Ovary (tissue), 9 donors: ENCODE results near the gene SLC28A3. TPM values are rescaled to one million over a fixed set of nuclear protein-coding genes. Genes with fewer than 3 reads are reported as not detected.

Experiments used
- DNase-seq, 5 donors: peaks; one replicate each; pipeline ENCODE4 v3.0.0-alpha.2; 2019 to 2020
- H3K27ac ChIP-seq, 2 donors: fragments of 200-600 bp; one replicate each; pipeline versions ENCODE4 v1.5.1 to v1.8.0; 2019 to 2022
- H3K27me3 ChIP-seq: fragments of 200-600 bp; one replicate; pipeline ENCODE4 v1.8.0; 2022
- H3K36me3 ChIP-seq: fragments of 200-600 bp; sonication (generic); one replicate; pipeline ENCODE4 v1.5.1; 2019
- H3K4me1 ChIP-seq: one replicate; pipeline ENCODE4 v1.8.1; 2013; ENCODE audit warnings: mild to moderate bottlenecking, moderate library complexity; ENCODE audit not compliant: insufficient read depth
- H3K4me3 ChIP-seq: fragments of 200-600 bp; sonication (generic); one replicate; pipeline ENCODE4 v1.5.1; 2017
- H3K9me3 ChIP-seq, 2 donors: fragments of 200-600 bp in 1 of 2; sonication (generic) in 1 of 2; one replicate each; pipeline versions ENCODE4 v1.5.1 to v1.8.1; 2013 to 2019; ENCODE audit warnings: mild to moderate bottlenecking in 1 of 2, moderate library complexity in 1 of 2
- EP300 ChIP-seq: sonication (generic); formaldehyde crosslinking; IDR thresholded peaks from one replicate; pipeline ENCODE4 v1.6.1; 2017; ENCODE audit warnings: antibody characterized with exemption
- POLR2A ChIP-seq: fragments of 450-650 bp; IDR thresholded peaks from one replicate; pipeline ENCODE4 v1.6.1; 2017; ENCODE audit warnings: antibody characterized with exemption, mild to moderate bottlenecking, moderate library complexity
- WGBS, 3 donors: extraction: QIAGEN DNeasy Blood & Tissue Kit in 1 of 3; methylation state at CpG; one replicate each; pipeline versions ENCODE4 v1.1.5 to v1.1.7; 2013 to 2017; 5-methylcytosine and 5-hydroxymethylcytosine counted together
- intact Hi-C, 4 donors: fragments of 100-400 bp; cut with DNase I; formaldehyde crosslinking; loops; one replicate each; pipeline versions ENCODE4 v1.11.0 to v1.15.1; 2022 to 2023
- polyA plus RNA-seq, 2 donors: library from polyadenylated mRNA; stranded (reverse); fragments of 200-250 nt in 1 of 2; fragments of 350-450 nt in 1 of 2; fragmentation: Illumina TruSeq in 1 of 2; extraction: RNeasy Lipid Tissue Mini Kit (QIAGEN cat#74804) in 1 of 2; gene quantifications; one replicate each; pipeline ENCODE4 v1.2.3, GENCODE V29; 2013 to 2014
- total RNA-seq, 7 donors: library from RNA; depleted of rRNA in 2 of 7; stranded (reverse); fragments of >200 nt in 2 of 7; fragmentation: NEBNext Ultra II Directional in 3 of 7; extraction: Animal tissue kit (Norgen Biotek cat#: 25700) in 3 of 7; gene quantifications; one replicate each; pipeline versions ENCODE4 v1.1.0 to v1.2.4, GENCODE V29; 2016 to 2023
- TF ChIP-seq, protein P1 (sequence below), 3 donors: fragments of 450-650 bp in 2 of 3; fragments of 200-600 bp in 1 of 3; IDR thresholded peaks; one replicate each; pipeline versions ENCODE4 v1.5.1 to v1.8.0; 2016 to 2022; ENCODE audit warnings: antibody characterized with exemption in 3 of 3, mild to moderate bottlenecking in 1 of 3
- donor health status: DM: no; HTN: no; CAD: no; lungs with moderate emphysema.
- donor health status: DM: no; HTN: no; CAD: no.
- donor health status: Bipolar disorder and iron deficiency.
- donor health status: DM: yes; HTN: yes; CAD: no.
- donor health status: DM: no; HTN: no; CAD: no.
- donor health status: DM: yes; HTN: yes; CAD: no.

SLC28A3 gene
- total and polyA plus RNA-seq, 9 donors: 0.08 to 9.0 (median 0.59) TPM; not detected in 1

DNA sequence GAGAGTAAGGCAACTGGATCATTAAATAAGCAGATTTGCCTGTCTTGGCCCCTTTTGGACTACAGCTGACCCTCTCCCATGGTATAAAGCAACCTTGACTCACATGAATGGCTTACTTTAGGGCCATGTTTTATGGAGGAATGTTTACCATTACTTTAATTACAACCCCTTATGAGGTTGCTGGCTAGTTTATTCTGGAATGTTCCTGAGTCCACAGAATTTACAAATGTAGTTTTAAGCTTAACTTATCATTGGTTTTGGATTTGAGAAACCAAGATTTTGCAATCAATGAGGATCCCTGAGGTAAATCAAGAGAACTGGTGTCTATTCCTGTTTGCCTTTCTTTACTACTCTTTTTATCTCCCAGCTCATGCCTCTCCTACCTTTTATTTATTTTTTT, 15.7 kb downstream of the SLC28A3 start:
- no peaks in the 10 kb centered on the region for H3K9me3 ChIP-seq
- H3K27ac ChIP-seq: no peak overlapping the region
- no peak overlapping the region for H3K4me3 ChIP-seq
- DNase-seq: no peak
- no peak for TF ChIP-seq EP300
- TF ChIP-seq POLR2A: no peak
- TF ChIP-seq, protein P1, sequence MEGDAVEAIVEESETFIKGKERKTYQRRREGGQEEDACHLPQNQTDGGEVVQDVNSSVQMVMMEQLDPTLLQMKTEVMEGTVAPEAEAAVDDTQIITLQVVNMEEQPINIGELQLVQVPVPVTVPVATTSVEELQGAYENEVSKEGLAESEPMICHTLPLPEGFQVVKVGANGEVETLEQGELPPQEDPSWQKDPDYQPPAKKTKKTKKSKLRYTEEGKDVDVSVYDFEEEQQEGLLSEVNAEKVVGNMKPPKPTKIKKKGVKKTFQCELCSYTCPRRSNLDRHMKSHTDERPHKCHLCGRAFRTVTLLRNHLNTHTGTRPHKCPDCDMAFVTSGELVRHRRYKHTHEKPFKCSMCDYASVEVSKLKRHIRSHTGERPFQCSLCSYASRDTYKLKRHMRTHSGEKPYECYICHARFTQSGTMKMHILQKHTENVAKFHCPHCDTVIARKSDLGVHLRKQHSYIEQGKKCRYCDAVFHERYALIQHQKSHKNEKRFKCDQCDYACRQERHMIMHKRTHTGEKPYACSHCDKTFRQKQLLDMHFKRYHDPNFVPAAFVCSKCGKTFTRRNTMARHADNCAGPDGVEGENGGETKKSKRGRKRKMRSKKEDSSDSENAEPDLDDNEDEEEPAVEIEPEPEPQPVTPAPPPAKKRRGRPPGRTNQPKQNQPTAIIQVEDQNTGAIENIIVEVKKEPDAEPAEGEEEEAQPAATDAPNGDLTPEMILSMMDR (IDR thresholded peaks at IDR 0.05): no peak
- H3K4me1 ChIP-seq: no peaks in the 10 kb centered on the region
- intact Hi-C loops: no loop called here
- H3K36me3 ChIP-seq: no peaks in the 10 kb centered on the region
- no peaks in the 10 kb centered on the region for H3K27me3 ChIP-seq

DNA sequence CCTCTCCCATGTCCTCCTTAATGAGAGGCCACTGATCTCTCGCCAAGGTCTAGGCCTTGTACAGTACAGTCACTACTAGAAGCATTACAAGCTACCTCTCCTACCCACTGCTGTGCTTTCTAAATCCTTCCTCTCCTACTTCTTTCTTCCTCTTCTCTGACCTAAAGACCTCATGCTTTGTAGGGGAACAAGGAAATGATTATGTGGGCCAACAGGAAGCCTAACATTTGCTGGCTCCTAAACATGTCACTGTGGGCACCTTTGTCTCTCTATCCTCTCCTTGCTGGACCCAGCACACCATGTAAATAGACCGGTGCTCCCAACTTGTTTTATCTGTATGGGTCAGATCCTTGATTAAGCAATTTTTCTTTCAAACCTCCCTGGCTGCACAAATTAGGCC, 16.7 kb downstream of the SLC28A3 start:
- no peak for DNase-seq
- TF ChIP-seq, protein P1 (IDR thresholded peaks at IDR 0.05): no peak
- TF ChIP-seq POLR2A (no peak), EP300 (no peak)
- Histone ChIP-seq H3K27ac (no peak overlapping the region), H3K36me3 (no peaks in the 10 kb centered on the region), H3K4me1 (no peaks in the 10 kb centered on the region), H3K9me3 (no peaks in the 10 kb centered on the region), H3K4me3 (no peak overlapping the region), H3K27me3 (no peaks in the 10 kb centered on the region)
- 66 to 80% (median 77%) methylated on average over 2 of the region's 2 CpGs for WGBS, 3 donors
- intact Hi-C loops: no loop called here

DNA sequence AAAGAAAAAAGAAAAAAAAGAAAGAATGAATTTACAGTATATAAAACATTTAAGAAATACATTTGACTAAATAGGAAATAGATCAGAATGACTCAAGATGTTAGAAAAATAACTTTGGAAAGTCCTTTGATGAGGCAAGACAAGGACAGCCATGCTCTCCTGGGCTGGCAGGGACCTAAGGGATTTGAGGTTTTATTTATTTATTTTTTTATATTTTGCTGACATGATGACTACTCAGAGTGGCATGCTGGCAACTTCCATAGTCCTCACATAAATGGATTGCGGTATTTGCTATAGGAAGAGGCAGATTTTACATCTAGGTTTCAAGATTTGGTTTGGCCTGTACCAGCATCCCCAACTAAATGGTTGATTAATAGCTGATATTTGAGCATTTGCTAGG, 17.7 kb downstream of the SLC28A3 start:
- Histone ChIP-seq H3K36me3 (no peaks in the 10 kb centered on the region), H3K27me3 (no peaks in the 10 kb centered on the region), H3K9me3 (no peaks in the 10 kb centered on the region), H3K4me1 (no peaks in the 10 kb centered on the region), H3K27ac (no peak overlapping the region), H3K4me3 (no peak overlapping the region)
- DNase-seq: no peak
- TF ChIP-seq, protein P1 (IDR thresholded peaks at IDR 0.05): no peak
- no peak for TF ChIP-seq POLR2A
- no peak for TF ChIP-seq EP300
- 92 to 97% (median 95%) methylated on average over 1 of the region's 1 CpG for WGBS, 3 donors
- intact Hi-C loops: no loop called here

DNA sequence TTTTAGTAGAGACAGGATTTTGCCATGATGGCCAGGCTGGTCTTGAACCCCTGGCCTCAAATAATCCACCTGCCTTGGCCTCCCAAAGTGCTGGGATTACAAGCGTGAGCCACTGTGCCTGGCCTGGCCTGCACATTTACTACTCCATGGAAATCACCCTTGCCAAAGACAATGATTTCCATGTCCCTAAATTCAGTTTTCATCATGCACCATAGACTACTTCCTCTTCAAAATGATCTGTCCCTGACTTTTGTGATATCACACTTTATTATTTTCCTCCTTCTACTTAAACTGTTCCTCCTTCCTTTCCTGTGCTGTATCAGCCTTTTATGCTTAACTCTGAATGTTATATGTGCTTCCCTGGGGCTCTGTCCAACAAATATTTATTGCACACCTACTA, 20.3 kb downstream of the SLC28A3 start:
- 88 to 96% (median 92%) methylated on average over 1 of the region's 1 CpG for WGBS, 3 donors
- TF ChIP-seq, protein P1 (IDR thresholded peaks at IDR 0.05): no peak
- TF ChIP-seq EP300 (no peak), POLR2A (no peak)
- no peaks in the 10 kb centered on the region for H3K36me3 ChIP-seq
- H3K27ac ChIP-seq: no peak overlapping the region
- H3K27me3 ChIP-seq: no peaks in the 10 kb centered on the region
- no peaks in the 10 kb centered on the region for H3K9me3 ChIP-seq
- no peak for DNase-seq
- no peak overlapping the region for H3K4me3 ChIP-seq
- no peaks in the 10 kb centered on the region for H3K4me1 ChIP-seq
- intact Hi-C loops: no loop called here

DNA sequence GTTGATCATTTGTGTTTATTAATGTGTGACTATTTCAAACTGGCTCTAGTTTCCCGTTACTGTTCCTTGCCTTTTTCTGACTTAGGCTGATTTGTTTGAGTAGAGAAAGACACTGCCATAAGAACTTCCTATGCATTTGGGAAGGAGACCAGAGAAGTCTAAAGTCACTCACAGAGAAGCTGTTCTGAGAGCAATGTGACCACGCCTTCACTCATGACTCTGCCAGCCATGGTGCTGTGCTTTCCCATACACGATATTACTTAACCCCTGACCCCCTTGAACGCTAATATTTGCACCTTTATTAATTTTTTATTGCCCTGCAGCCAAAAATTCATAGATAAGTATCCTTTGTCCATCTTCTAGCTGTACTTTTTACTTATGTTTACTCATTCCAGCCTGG, 20.9 kb downstream of the SLC28A3 start:
- H3K4me3 ChIP-seq: no peak overlapping the region
- no peaks in the 10 kb centered on the region for H3K4me1 ChIP-seq
- H3K36me3 ChIP-seq: no peaks in the 10 kb centered on the region
- no peak overlapping the region for H3K27ac ChIP-seq
- no peak for DNase-seq
- intact Hi-C loops: no loop called here
- H3K27me3 ChIP-seq: no peaks in the 10 kb centered on the region
- H3K9me3 ChIP-seq: no peaks in the 10 kb centered on the region
- TF ChIP-seq POLR2A: no peak
- TF ChIP-seq, protein P1 (IDR thresholded peaks at IDR 0.05): no peak
- no peak for TF ChIP-seq EP300
- 84 to 91% (median 85%) methylated on average over 4 of the region's 4 CpGs for WGBS, 3 donors
